Chondrocyte (in vitro differentiated cells): ENCODE data around the gene PNMA8C. TPM values are rescaled to one million over a fixed set of nuclear protein-coding genes. Genes with fewer than 3 reads are reported as not detected.
A peak's percentile ranks its signal among the peaks of the same experiment; 100 is the strongest.

Source experiments
- DNase-seq: peaks from one replicate; pipeline ENCODE4 v3.0.0; 2021; ENCODE audit warnings: mixed read lengths, low spot score
- H3K27ac Mint-ChIP-seq: one replicate; pipeline ENCODE4 v1.8.0; 2021; ENCODE audit warnings: mild to moderate bottlenecking, moderate library complexity, mixed read lengths; ENCODE audit not compliant: unreplicated experiment
- H3K27me3 Mint-ChIP-seq: 2 replicates; pipeline ENCODE4 v1.8.0; 2021; ENCODE audit warnings: low read depth, mixed read lengths
- H3K36me3 Mint-ChIP-seq: 2 replicates; pipeline ENCODE4 v1.8.0; 2021; ENCODE audit warnings: low read depth, mixed read lengths
- H3K4me1 Mint-ChIP-seq: 2 replicates; pipeline ENCODE4 v1.8.0; 2021; ENCODE audit warnings: low read depth, mild to moderate bottlenecking, mixed read lengths
- H3K4me3 Mint-ChIP-seq: one replicate; pipeline ENCODE4 v1.8.0; 2021; ENCODE audit warnings: mild to moderate bottlenecking, moderate library complexity, mixed read lengths; ENCODE audit not compliant: unreplicated experiment
- H3K9me3 Mint-ChIP-seq: 2 replicates; pipeline ENCODE4 v1.8.0; 2021; ENCODE audit warnings: low read depth, mixed read lengths
- CTCF ChIP-seq: fragments of 200-600 bp; sonication (generic); IDR thresholded peaks from 2 replicates; pipeline ENCODE4 v1.5.0; 2021; ENCODE audit warnings: antibody characterized with exemption, mild to moderate bottlenecking, moderate library complexity
- total RNA-seq: library from RNA; stranded (reverse); gene quantifications from 3 replicates; pipeline ENCODE4 v1.2.1, GENCODE V29; 2021

PNMA8C gene
- total RNA-seq, 1 donor from 2014 or later, result 0.20 TPM

DNA sequence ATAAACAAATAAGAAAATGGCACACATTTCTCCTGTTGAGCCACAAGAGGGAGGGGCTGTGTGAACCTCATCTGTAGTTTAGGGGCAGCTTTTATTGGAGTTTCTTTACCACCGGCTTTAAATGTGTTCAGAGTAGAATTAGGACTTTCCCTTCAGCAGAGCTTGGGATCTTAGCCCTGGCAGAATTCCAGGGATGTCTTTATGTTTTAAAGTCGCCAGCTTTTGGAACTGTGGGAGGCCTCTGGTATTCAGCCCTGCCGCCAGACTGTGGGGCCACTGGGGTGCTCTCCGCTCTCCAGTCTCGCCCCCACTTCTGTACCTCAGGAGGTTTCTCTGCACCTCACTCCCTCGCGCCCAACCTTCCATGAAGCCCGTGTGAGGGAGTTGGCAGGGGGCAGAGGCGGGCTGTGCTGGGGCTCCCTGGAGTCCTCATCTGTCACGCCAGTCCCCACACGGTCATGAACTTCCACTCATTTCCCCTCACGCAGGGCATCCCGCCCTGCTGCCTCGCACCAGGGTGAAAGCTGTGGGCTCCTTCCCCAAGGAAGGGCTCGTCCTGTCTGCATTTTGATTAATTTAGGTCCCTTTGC lies 46.9 kb downstream of the PNMA8C start:
- H3K4me3 Mint-ChIP-seq, result no peak overlapping the region
- H3K27ac Mint-ChIP-seq, result no peak overlapping the region
- no peaks in the 10 kb centered on the region for H3K9me3 Mint-ChIP-seq
- no peak for DNase-seq
- peaks cover 41% of the 10 kb centered on the region for H3K36me3 Mint-ChIP-seq
- no peaks in the 10 kb centered on the region for H3K27me3 Mint-ChIP-seq
- peaks cover 46% of the 10 kb centered on the region for H3K4me1 Mint-ChIP-seq
- TF ChIP-seq CTCF, result no peak

DNA sequence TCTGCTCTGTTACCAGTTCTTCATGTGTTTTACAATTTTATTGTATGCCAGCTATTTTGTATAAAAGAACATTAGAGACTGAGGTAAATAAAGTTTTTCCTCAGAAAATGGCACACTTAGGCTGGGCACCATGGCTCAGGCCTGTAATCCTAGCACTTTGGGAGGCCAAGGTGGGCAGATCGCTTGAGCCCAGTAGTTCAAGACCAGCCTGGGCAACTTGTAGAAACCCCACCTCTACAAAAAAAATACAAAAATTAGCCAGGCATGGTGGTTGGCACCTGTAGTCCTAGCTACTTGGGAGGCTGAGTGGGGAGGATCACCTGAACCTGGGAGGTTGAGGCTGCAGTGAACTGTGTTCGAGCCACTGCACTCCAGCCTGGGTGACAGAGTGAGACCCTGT lies 47.4 kb downstream of the PNMA8C start:
- Mint-ChIP-seq H3K9me3 (no peaks in the 10 kb centered on the region), H3K4me3 (no peak overlapping the region), H3K36me3 (peaks cover 44% of the 10 kb centered on the region), H3K27ac (no peak overlapping the region), H3K27me3 (no peaks in the 10 kb centered on the region), H3K4me1 (peaks cover 47% of the 10 kb centered on the region)
- TF ChIP-seq CTCF, result no peak
- no peak for DNase-seq

GRCh38 chr19:46380690-46381089 lies 48.0 kb downstream of the PNMA8C start:
- no peak for TF ChIP-seq CTCF
- DNase-seq, result no peak
- Mint-ChIP-seq H3K4me1 (peaks cover 53% of the 10 kb centered on the region), H3K4me3 (no peak overlapping the region), H3K27me3 (no peaks in the 10 kb centered on the region), H3K36me3 (peaks cover 47% of the 10 kb centered on the region), H3K27ac (peak overlapping the region; percentile 38), H3K9me3 (no peaks in the 10 kb centered on the region)

GRCh38 chr19:46378268-46378667 lies 50.5 kb downstream of the PNMA8C start:
- Mint-ChIP-seq H3K4me3 (no peak overlapping the region), H3K36me3 (peaks cover 35% of the 10 kb centered on the region)

More at GRCh38 chr19:46378268-46378667, 50.5 kb downstream of the PNMA8C start:
- Mint-ChIP-seq H3K4me1 (peaks cover 67% of the 10 kb centered on the region), H3K9me3 (no peaks in the 10 kb centered on the region), H3K27me3 (no peaks in the 10 kb centered on the region), H3K27ac (peak overlapping the region; percentile 81)
- no peak for DNase-seq
- TF ChIP-seq CTCF, result no peak
